ENCODE results near the gene SLC27A3. TPM values are rescaled to one million over a fixed set of nuclear protein-coding genes. Genes with fewer than 3 reads are reported as not detected.

SLC27A3 gene
- total RNA-seq, 1 experiment from 2014 or later, result 42.0 TPM

DNA sequence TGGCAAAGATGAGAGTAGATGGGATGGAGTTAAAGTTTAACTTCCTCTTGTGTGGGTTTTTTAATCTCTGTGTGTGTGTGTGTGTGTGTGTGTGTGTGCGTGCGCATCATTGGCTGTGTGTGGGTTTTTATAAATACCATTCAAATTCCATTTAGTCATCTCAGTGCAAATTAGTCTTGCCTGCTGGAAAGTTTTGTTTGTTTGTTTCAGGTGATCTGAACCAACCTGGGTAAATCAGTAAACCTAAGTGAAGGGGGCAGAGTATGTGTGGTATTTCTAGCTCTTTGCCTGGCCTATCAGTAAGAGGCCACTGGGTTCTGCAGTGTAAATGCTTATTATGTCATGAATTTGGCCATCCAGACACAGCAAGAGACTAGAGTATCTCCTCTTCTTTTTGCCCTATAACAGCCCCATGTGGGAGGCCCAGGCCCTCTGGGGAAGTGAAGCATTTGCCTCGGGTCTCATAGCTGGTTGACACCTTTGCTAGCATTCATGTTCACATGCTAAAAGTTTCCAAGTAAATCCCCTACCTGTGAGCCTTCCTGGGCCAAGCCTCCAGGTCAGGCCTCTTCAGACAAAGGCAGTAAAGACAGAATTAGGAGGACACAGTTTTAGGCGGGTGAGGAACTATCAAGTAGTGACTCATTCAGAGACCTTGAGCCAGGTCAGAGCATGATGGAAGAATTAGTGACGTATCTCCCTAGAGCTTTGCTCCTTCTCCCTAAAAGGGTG lies 32.6 kb upstream of the SLC27A3 start:
- H3K79me2 ChIP-seq (ENCODE audit: insufficient read depth, low read length), result no peaks in the 10 kb centered on the region
- H3K4me1 ChIP-seq (ENCODE audit: insufficient read depth, low read length), result peaks cover 24% of the 10 kb centered on the region
- peaks cover 2% of the 10 kb centered on the region; the same call in 1 of the 2 replicates for H3K27me3 ChIP-seq (ENCODE audit: insufficient read depth, low read length)
- no peak overlapping the region for H3K14ac ChIP-seq (ENCODE audit: insufficient read depth, low read length)
- H3K27ac Mint-ChIP-seq, result 0 out of 7 replicates have a peak overlapping the region, but pooled peaks of 1 of the 3 experiments have one; percentile 28
- no peak overlapping the region for H2BK20ac ChIP-seq (ENCODE audit: low read depth, low read length, poor library complexity, severe bottlenecking)
- peaks cover 11% of the 10 kb centered on the region for H3K27me3 Mint-ChIP-seq (ENCODE audit: low read depth)
- H3K4me3 Mint-ChIP-seq, result no peak overlapping the region
- WGBS (ENCODE audit: extremely low coverage, insufficient read length, low lambda C conversion rate), result no CpG with 5 or more reads among the region's 5 CpGs
- TF ChIP-seq, protein P1, sequence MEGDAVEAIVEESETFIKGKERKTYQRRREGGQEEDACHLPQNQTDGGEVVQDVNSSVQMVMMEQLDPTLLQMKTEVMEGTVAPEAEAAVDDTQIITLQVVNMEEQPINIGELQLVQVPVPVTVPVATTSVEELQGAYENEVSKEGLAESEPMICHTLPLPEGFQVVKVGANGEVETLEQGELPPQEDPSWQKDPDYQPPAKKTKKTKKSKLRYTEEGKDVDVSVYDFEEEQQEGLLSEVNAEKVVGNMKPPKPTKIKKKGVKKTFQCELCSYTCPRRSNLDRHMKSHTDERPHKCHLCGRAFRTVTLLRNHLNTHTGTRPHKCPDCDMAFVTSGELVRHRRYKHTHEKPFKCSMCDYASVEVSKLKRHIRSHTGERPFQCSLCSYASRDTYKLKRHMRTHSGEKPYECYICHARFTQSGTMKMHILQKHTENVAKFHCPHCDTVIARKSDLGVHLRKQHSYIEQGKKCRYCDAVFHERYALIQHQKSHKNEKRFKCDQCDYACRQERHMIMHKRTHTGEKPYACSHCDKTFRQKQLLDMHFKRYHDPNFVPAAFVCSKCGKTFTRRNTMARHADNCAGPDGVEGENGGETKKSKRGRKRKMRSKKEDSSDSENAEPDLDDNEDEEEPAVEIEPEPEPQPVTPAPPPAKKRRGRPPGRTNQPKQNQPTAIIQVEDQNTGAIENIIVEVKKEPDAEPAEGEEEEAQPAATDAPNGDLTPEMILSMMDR (conservative IDR thresholded peaks at IDR 0.05), result no peak
- no peaks in the 10 kb centered on the region for H3K79me1 ChIP-seq (ENCODE audit: insufficient read depth, low read depth, low read length, poor library complexity, severe bottlenecking)
- no peaks in the 10 kb centered on the region for H3K9me3 Mint-ChIP-seq
- no peak overlapping the region for H2BK15ac ChIP-seq (ENCODE audit: low read depth, low read length)
- H4K5ac ChIP-seq (ENCODE audit: insufficient read length, low read depth, low read length), result no peak overlapping the region
- no peak overlapping the region for H2AFZ ChIP-seq (ENCODE audit: low read length)
- no peak overlapping the region for H2AK5ac ChIP-seq (ENCODE audit: insufficient read length, low read length)
- H3K36me3 Mint-ChIP-seq (ENCODE audit: insufficient read depth in 1 of 3, low read depth in 3 of 3), result peaks cover 31 to 71% (median 49%) of the 10 kb centered on the region in 3 experiments
- H3K9me3 ChIP-seq (ENCODE audit: control insufficient read depth, low read depth, low read length), result no peaks in the 10 kb centered on the region
- no peak overlapping the region for H3K56ac ChIP-seq (ENCODE audit: insufficient read length, low read depth, low read length)
- no peak overlapping the region for H3K18ac ChIP-seq (ENCODE audit: insufficient read length, low read depth, low read length)
- H3K4ac ChIP-seq (ENCODE audit: low read depth, low read length), result no peak overlapping the region
- no peak overlapping the region for H3K4me2 ChIP-seq (ENCODE audit: insufficient read depth, insufficient read length, low read length)
- H2BK12ac ChIP-seq (ENCODE audit: insufficient read length, low read depth, low read length), result no peak overlapping the region
- no peak overlapping the region for H3T11ph ChIP-seq (ENCODE audit: low read length)
- H2BK120ac ChIP-seq (ENCODE audit: low read depth, low read length, poor library complexity, severe bottlenecking), result no peak overlapping the region
- H4K20me1 ChIP-seq (ENCODE audit: control insufficient read depth, insufficient read depth, insufficient read length), result peaks cover 2% of the 10 kb centered on the region
- no peak overlapping the region for H3K9ac ChIP-seq (ENCODE audit: extremely low read depth, insufficient read length, low read length)
- no peak overlapping the region for H2BK5ac ChIP-seq (ENCODE audit: insufficient read length, low read length)
- no peak for DNase-seq
- H3K4me1 Mint-ChIP-seq, result peaks cover 45 to 52% of the 10 kb centered on the region in 2 experiments
- H4K91ac ChIP-seq (ENCODE audit: insufficient read length, low read depth, low read length), result no peak overlapping the region
- no peak overlapping the region for H4K8ac ChIP-seq (replicated peaks; ENCODE audit: insufficient read length, low read depth, low read length)
- H3K27ac ChIP-seq (ENCODE audit: insufficient read length, low read depth, low read length), result no peak overlapping the region
- peaks cover 3% of the 10 kb centered on the region for H3K23me2 ChIP-seq (ENCODE audit: insufficient read length, low read depth, low read length, poor library complexity, severe bottlenecking)
- no peak overlapping the region for H3K23ac ChIP-seq (ENCODE audit: insufficient read length, low read depth, low read length)
